Natural killer cell (primary cell): ENCODE measurements around the gene MT1A. TPM values are rescaled to one million over a fixed set of nuclear protein-coding genes. Genes with fewer than 3 reads are reported as not detected.
A peak's percentile ranks its signal among the peaks of the same experiment; 100 is the strongest.
"Not testable (repeated sequence)": the region's sequence is repeated elsewhere in the genome, so short reads cannot be mapped to it uniquely, and the experiment has no call there.

Experiments used
- ATAC-seq, 3 donors: fragments of 150-1000 bp in 2 of 3; fragments of 200-7000 bp in 1 of 3; cut with Tn5 transposase; 1 replicate in 1 of 3; 2 replicates in 2 of 3; pipeline ENCODE4 v1.10.0; 2021; ENCODE audit warnings: mild to moderate bottlenecking in 2 of 3, moderate library complexity in 2 of 3
- DNase-seq, 2 donors: peaks; one replicate each; pipeline versions ENCODE4 v3.0.0 to v3.0.0-alpha.2; 2013 to 2021; ENCODE audit warnings: mixed read lengths in 1 of 2
- H3K27ac ChIP-seq: one replicate; pipeline ENCODE4 v1.5.1; 2013; ENCODE audit warnings: mild to moderate bottlenecking, low read length
- H3K27me3 ChIP-seq: one replicate; pipeline ENCODE4 v1.6.1; 2013; ENCODE audit warnings: low read length; ENCODE audit not compliant: control insufficient read depth, insufficient read depth
- H3K36me3 ChIP-seq: one replicate; pipeline ENCODE4 v1.6.1; 2013; ENCODE audit warnings: low read length; ENCODE audit not compliant: control insufficient read depth, insufficient read depth
- H3K4me1 ChIP-seq: one replicate; pipeline ENCODE4 v1.6.1; 2013; ENCODE audit warnings: low read length; ENCODE audit not compliant: control insufficient read depth, insufficient read depth
- H3K4me3 ChIP-seq: one replicate; pipeline ENCODE4 v1.5.1; 2013; ENCODE audit warnings: low read length
- H3K9me3 ChIP-seq: one replicate; pipeline ENCODE4 v1.6.1; 2013; ENCODE audit warnings: low read length; ENCODE audit not compliant: control insufficient read depth, insufficient read depth
- H3K27ac Mint-ChIP-seq, 2 donors: one replicate each; pipeline ENCODE4 v1.8.0; 2022; ENCODE audit warnings: mild to moderate bottlenecking in 2 of 2, mixed read lengths in 2 of 2, moderate library complexity in 1 of 2
- H3K27me3 Mint-ChIP-seq, 2 donors: one replicate each; pipeline ENCODE4 v1.8.0; 2022; ENCODE audit warnings: low read depth in 2 of 2, mixed read lengths in 2 of 2
- H3K36me3 Mint-ChIP-seq: one replicate; pipeline ENCODE4 v1.8.0; 2022; ENCODE audit warnings: mixed read lengths
- H3K4me1 Mint-ChIP-seq, 2 donors: one replicate each; pipeline ENCODE4 v1.8.0; 2022; ENCODE audit warnings: mixed read lengths in 2 of 2
- H3K4me3 Mint-ChIP-seq: one replicate; pipeline ENCODE4 v1.8.0; 2022; ENCODE audit warnings: mild to moderate bottlenecking, moderate library complexity, mixed read lengths
- H3K9me3 Mint-ChIP-seq, 2 donors: one replicate each; pipeline ENCODE4 v1.8.0; 2022; ENCODE audit warnings: mixed read lengths in 2 of 2
- CTCF ChIP-seq: fragments of 200-600 bp; IDR thresholded peaks from one replicate; pipeline ENCODE4 v1.8.0; 2022; ENCODE audit warnings: antibody characterized with exemption
- WGBS: methylation state at CpG from one replicate; pipeline ENCODE4 v1.1.7; 2013; ENCODE audit warnings: missing lambda C conversion rate; ENCODE audit not compliant: insufficient coverage; 5-methylcytosine and 5-hydroxymethylcytosine counted together
- intact Hi-C: fragments of 100-400 bp; cut with micrococcal nuclease; formaldehyde crosslinking; loops from one replicate; pipeline ENCODE4 v1.14.2; 2022
- total RNA-seq, 4 donors: library from RNA; stranded (reverse); fragments of 120-200 nt in 1 of 4; gene quantifications; one replicate each; pipeline versions ENCODE4 v1.2.3 to v1.2.4, GENCODE V29; 2013 to 2022

The MT1A gene
- total RNA-seq, 3 donors from 2014 or later (not counting 1 experiment from before 2014, with no cell fraction given) = not detected

GRCh38 chr16:56672761-56673536 is 34.5 kb downstream of the MT1A start:
- DNase-seq = no peak
- Histone ChIP-seq H3K4me3 (no peak overlapping the region), H3K27ac (no peak overlapping the region), H3K27me3 (peaks cover 24% of the 10 kb centered on the region), H3K4me1 (peaks cover 14% of the 10 kb centered on the region), H3K36me3 (no peaks in the 10 kb centered on the region), H3K9me3 (no peaks in the 10 kb centered on the region)
- Mint-ChIP-seq H3K27me3 (peaks cover 63 to 67% of the 10 kb centered on the region in 2 donors), H3K36me3 (no peaks in the 10 kb centered on the region), H3K4me1 (peaks cover 4 to 32% of the 10 kb centered on the region in 2 donors), H3K27ac (no peak overlapping the region), H3K9me3 (no peaks in the 10 kb centered on the region), H3K4me3 (no peak overlapping the region)
- intact Hi-C loops = no loop called here
- no peak for TF ChIP-seq CTCF
- ATAC-seq = no peak
- 88% methylated on average over 11 of the region's 11 CpGs for WGBS

GRCh38 chr16:56673921-56674320 is 35.5 kb downstream of the MT1A start:
- Histone ChIP-seq H3K27me3 (peaks cover 15% of the 10 kb centered on the region), H3K4me3 (no peak overlapping the region), H3K9me3 (no peaks in the 10 kb centered on the region), H3K27ac (no peak overlapping the region), H3K36me3 (no peaks in the 10 kb centered on the region), H3K4me1 (peaks cover 11% of the 10 kb centered on the region)
- Mint-ChIP-seq H3K27me3 (peaks cover 54 to 57% of the 10 kb centered on the region in 2 donors), H3K4me3 (no peak overlapping the region), H3K27ac (no peak overlapping the region), H3K4me1 (peaks cover 4 to 22% of the 10 kb centered on the region in 2 donors), H3K36me3 (no peaks in the 10 kb centered on the region), H3K9me3 (no peaks in the 10 kb centered on the region)
- intact Hi-C loops = no loop called here
- TF ChIP-seq CTCF = no peak
- DNase-seq = peak in 1 of 2 donors; percentile 58
- 45% methylated on average over 12 of the region's 12 CpGs for WGBS
- ATAC-seq = peak in 2 of 3 donors; percentile 42 to 52

- H3K4me3 Mint-ChIP-seq, H3K4me3 ChIP-seq, intact Hi-C loops, H3K9me3 Mint-ChIP-seq, H3K27ac Mint-ChIP-seq, ATAC-seq, H3K36me3 Mint-ChIP-seq, H3K36me3 ChIP-seq, H3K27me3 ChIP-seq, H3K27ac ChIP-seq, DNase-seq, H3K9me3 ChIP-seq: not testable (repeated sequence)
- WGBS = 79% methylated on average over 6 of the region's 6 CpGs
- Mint-ChIP-seq H3K4me1 (peaks cover 4 to 16% of the 10 kb centered on the region in 2 donors), H3K27me3 (peaks cover 48 to 51% of the 10 kb centered on the region in 2 donors)
- H3K4me1 ChIP-seq = peaks cover 11% of the 10 kb centered on the region
These were observed 36.1 kb downstream of the MT1A start for GRCh38 chr16:56674570-56674969.

- H3K9me3 Mint-ChIP-seq = no peaks in the 10 kb centered on the region
- no peaks in the 10 kb centered on the region for H3K36me3 Mint-ChIP-seq
- no peak overlapping the region for H3K27ac ChIP-seq
- peaks cover 11% of the 10 kb centered on the region for H3K4me1 ChIP-seq
- peak overlapping the region; percentile 66 for H3K4me3 Mint-ChIP-seq
- peaks cover 4 to 12% of the 10 kb centered on the region in 2 donors for H3K4me1 Mint-ChIP-seq
- no peaks in the 10 kb centered on the region for H3K9me3 ChIP-seq
- peaks cover 43 to 45% of the 10 kb centered on the region in 2 donors for H3K27me3 Mint-ChIP-seq
- no peak overlapping the region for H3K4me3 ChIP-seq
- 4% methylated on average over 32 of the region's 32 CpGs for WGBS
- H3K27me3 ChIP-seq = peaks cover 3% of the 10 kb centered on the region
- TF ChIP-seq CTCF = no peak
- ATAC-seq (peak; percentile 60 to 84 (median 82)), DNase-seq (peak; percentile 36 to 67)
- no peak overlapping the region for H3K27ac Mint-ChIP-seq
- H3K36me3 ChIP-seq = no peaks in the 10 kb centered on the region
- intact Hi-C loops = no loop called here
These were observed 37.3 kb downstream of the MT1A start for GRCh38 chr16:56675685-56676210.
